HFF-Myc (cell line): ENCODE results near the gene PI4KA.

Experiments used
- DNase-seq: peaks from one replicate; pipeline ENCODE4 v3.0.0-alpha.2; 2011; ENCODE audit warnings: low read depth; ENCODE audit errors: extremely low read depth
- H3K4me3 ChIP-seq: replicated peaks from 2 replicates; pipeline ENCODE4 v1.5.1; 2011; ENCODE audit warnings: low read depth, mild to moderate bottlenecking, control low read depth, low read length
- CTCF ChIP-seq: IDR thresholded peaks from 2 replicates; pipeline ENCODE4 v1.5.1; 2012; ENCODE audit warnings: mild to moderate bottlenecking, low read depth, low read length, control low read depth; ENCODE audit errors: missing control alignments

The PI4KA gene

GRCh38 chr22:20792966-20793728, 65.5 kb downstream of the PI4KA start:
- TF ChIP-seq CTCF: no peak
- no peak overlapping the region for H3K4me3 ChIP-seq
- no peak for DNase-seq

GRCh38 chr22:20792221-20792965, 66.2 kb downstream of the PI4KA start:
- no peak overlapping the region for H3K4me3 ChIP-seq
- no peak for DNase-seq
- TF ChIP-seq CTCF: no peak

GRCh38 chr22:20788627-20789344, 69.8 kb downstream of the PI4KA start:
- DNase-seq: no peak
- H3K4me3 ChIP-seq: no peak overlapping the region
- TF ChIP-seq CTCF: no peak

GRCh38 chr22:20787746-20788626, 70.6 kb downstream of the PI4KA start:
- TF ChIP-seq CTCF: no peak
- H3K4me3 ChIP-seq: no peak overlapping the region
- no peak for DNase-seq

GRCh38 chr22:20787223-20787622, 71.4 kb downstream of the PI4KA start:
- no peak overlapping the region for H3K4me3 ChIP-seq
- no peak for DNase-seq
- no peak for TF ChIP-seq CTCF

GRCh38 chr22:20786536-20786979, 72.1 kb downstream of the PI4KA start:
- no peak for DNase-seq
- no peak overlapping the region for H3K4me3 ChIP-seq
- TF ChIP-seq CTCF: no peak
